ENCODE measurements around the gene ALG8. TPM values are rescaled to one million over a fixed set of nuclear protein-coding genes. Genes with fewer than 3 reads are reported as not detected.

ALG8 gene
- total and polyA plus RNA-seq, 2 experiments from 2014 or later: 94.3 to 130 TPM

DNA sequence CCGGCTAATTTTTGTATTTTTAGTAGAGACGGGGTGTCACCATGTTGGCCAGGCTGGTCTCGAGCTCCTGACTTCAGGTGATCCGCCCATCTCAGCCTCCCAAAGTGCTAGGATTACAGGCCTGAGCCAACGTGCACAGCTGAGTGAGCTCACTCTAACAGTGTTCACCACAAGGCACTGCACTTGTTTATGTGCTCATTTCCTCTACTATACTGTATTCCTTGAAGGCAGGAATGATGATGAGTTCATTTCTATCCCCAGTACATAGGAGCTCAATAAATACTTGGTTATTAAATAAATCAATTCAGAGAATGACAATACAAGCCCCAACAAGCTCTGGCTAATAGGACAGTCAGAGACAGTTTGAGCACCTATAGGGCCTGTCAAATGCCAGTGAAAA lies 29.1 kb downstream of the ALG8 start:
- H3K4me1 Mint-ChIP-seq: no peaks in the 10 kb centered on the region
- no peak overlapping the region for H3K27ac ChIP-seq (ENCODE audit: low read depth)
- H3K27ac Mint-ChIP-seq: no peak overlapping the region
- no peak for DNase-seq (ENCODE audit: low spot score)
- H3K27me3 ChIP-seq (ENCODE audit: insufficient read depth): no peaks in the 10 kb centered on the region
- no peaks in the 10 kb centered on the region for H3K9me3 Mint-ChIP-seq
- H3K9me2 ChIP-seq (ENCODE audit: insufficient read depth): no peaks in the 10 kb centered on the region
- H3K36me3 ChIP-seq (ENCODE audit: insufficient read depth): peaks cover 41% of the 10 kb centered on the region; the same call in 1 of the 2 replicates
- no peak overlapping the region for H3K4me3 ChIP-seq
- no peak overlapping the region for H3K4me3 Mint-ChIP-seq
- no peaks in the 10 kb centered on the region for H3K4me1 ChIP-seq (ENCODE audit: insufficient read depth)
- no peaks in the 10 kb centered on the region for H4K20me1 ChIP-seq (replicated peaks; ENCODE audit: insufficient read depth)
- H3F3A ChIP-seq (replicated peaks; ENCODE audit: low read depth): no peaks in the 10 kb centered on the region
- no peak overlapping the region for H2AFZ ChIP-seq
- peaks cover 1% of the 10 kb centered on the region for H3K27me3 Mint-ChIP-seq (ENCODE audit: insufficient read depth, low read depth, poor library complexity)
- H3K36me3 Mint-ChIP-seq (ENCODE audit: low read depth): peaks cover 42% of the 10 kb centered on the region
- ATAC-seq: no peak
- H3K79me2 ChIP-seq (replicated peaks; ENCODE audit: insufficient read depth): no peaks in the 10 kb centered on the region
- H3K4me2 ChIP-seq: no peak overlapping the region
- TF ChIP-seq, protein P1, sequence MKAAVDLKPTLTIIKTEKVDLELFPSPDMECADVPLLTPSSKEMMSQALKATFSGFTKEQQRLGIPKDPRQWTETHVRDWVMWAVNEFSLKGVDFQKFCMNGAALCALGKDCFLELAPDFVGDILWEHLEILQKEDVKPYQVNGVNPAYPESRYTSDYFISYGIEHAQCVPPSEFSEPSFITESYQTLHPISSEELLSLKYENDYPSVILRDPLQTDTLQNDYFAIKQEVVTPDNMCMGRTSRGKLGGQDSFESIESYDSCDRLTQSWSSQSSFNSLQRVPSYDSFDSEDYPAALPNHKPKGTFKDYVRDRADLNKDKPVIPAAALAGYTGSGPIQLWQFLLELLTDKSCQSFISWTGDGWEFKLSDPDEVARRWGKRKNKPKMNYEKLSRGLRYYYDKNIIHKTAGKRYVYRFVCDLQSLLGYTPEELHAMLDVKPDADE (IDR thresholded peaks at IDR 0.05): no peak
- no peak for TF ChIP-seq JUNB (IDR thresholded peaks at IDR 0.05; ENCODE audit: unreplicated experiment)
- TF ChIP-seq, protein P2, sequence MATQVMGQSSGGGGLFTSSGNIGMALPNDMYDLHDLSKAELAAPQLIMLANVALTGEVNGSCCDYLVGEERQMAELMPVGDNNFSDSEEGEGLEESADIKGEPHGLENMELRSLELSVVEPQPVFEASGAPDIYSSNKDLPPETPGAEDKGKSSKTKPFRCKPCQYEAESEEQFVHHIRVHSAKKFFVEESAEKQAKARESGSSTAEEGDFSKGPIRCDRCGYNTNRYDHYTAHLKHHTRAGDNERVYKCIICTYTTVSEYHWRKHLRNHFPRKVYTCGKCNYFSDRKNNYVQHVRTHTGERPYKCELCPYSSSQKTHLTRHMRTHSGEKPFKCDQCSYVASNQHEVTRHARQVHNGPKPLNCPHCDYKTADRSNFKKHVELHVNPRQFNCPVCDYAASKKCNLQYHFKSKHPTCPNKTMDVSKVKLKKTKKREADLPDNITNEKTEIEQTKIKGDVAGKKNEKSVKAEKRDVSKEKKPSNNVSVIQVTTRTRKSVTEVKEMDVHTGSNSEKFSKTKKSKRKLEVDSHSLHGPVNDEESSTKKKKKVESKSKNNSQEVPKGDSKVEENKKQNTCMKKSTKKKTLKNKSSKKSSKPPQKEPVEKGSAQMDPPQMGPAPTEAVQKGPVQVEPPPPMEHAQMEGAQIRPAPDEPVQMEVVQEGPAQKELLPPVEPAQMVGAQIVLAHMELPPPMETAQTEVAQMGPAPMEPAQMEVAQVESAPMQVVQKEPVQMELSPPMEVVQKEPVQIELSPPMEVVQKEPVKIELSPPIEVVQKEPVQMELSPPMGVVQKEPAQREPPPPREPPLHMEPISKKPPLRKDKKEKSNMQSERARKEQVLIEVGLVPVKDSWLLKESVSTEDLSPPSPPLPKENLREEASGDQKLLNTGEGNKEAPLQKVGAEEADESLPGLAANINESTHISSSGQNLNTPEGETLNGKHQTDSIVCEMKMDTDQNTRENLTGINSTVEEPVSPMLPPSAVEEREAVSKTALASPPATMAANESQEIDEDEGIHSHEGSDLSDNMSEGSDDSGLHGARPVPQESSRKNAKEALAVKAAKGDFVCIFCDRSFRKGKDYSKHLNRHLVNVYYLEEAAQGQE (IDR thresholded peaks at IDR 0.05; ENCODE audit: unreplicated experiment): no peak
- TF ChIP-seq POLR2AphosphoS5 (IDR thresholded peaks at IDR 0.05; ENCODE audit: low read depth): no peak
- no peak for TF ChIP-seq STAT1 (IDR thresholded peaks at IDR 0.05; ENCODE audit: unreplicated experiment)
- TF ChIP-seq, protein P3, sequence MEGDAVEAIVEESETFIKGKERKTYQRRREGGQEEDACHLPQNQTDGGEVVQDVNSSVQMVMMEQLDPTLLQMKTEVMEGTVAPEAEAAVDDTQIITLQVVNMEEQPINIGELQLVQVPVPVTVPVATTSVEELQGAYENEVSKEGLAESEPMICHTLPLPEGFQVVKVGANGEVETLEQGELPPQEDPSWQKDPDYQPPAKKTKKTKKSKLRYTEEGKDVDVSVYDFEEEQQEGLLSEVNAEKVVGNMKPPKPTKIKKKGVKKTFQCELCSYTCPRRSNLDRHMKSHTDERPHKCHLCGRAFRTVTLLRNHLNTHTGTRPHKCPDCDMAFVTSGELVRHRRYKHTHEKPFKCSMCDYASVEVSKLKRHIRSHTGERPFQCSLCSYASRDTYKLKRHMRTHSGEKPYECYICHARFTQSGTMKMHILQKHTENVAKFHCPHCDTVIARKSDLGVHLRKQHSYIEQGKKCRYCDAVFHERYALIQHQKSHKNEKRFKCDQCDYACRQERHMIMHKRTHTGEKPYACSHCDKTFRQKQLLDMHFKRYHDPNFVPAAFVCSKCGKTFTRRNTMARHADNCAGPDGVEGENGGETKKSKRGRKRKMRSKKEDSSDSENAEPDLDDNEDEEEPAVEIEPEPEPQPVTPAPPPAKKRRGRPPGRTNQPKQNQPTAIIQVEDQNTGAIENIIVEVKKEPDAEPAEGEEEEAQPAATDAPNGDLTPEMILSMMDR (conservative IDR thresholded peaks at IDR 0.05; ENCODE audit: low read depth in 2 of 2): no peak
- no peak for TF ChIP-seq ZNF114 (CRISPR knock-in tag; IDR thresholded peaks at IDR 0.05)

DNA sequence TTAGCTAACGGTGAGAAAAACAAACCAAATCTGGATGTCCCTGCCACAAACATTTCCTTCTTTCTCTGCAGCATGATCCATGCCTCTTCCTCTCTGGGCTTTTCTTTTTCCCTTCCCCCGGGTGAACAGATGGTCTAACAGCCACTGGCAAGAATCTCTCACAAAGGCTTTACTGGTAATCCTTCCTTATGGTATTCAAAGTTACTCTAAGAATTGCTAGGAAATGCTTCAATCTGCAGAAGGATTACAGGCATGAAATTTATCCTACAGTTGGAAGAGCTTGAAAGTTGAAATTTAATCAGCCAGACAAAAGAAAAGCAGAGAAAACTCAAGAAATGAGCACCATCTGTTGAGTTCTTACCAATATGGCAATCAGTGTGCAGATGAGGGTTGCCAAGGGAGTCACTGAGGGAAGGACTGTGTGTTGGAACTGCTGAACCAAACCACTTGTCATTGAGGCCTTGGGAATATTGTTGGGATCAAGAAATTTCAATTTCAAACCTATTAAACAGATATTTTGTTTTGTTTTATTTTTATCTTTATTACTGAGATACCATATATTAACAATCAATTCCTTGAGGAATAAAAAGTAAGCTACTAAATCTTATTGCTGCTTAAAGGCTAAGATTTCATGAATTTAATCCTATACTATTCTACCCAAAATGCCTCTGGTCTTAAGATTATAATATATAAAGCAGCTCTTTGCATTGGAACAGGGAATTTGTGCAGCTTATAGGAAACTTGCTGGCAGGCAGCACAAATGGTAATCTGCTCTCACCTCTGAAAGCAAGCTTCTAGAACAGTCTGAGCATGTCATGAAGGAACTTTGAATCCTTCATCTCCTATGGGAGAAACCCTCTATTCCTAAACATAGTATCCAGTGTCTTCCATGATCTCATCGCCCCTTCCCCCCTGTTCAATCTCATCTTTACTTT lies 30.1 kb downstream of the ALG8 start:
- Mint-ChIP-seq H3K27ac (no peak overlapping the region), H3K27me3 (ENCODE audit: insufficient read depth, low read depth, poor library complexity) (peaks cover 1% of the 10 kb centered on the region), H3K4me1 (no peaks in the 10 kb centered on the region), H3K9me3 (no peaks in the 10 kb centered on the region), H3K36me3 (ENCODE audit: low read depth) (peaks cover 43% of the 10 kb centered on the region), H3K4me3 (no peak overlapping the region)
- no peaks in the 10 kb centered on the region for H3K9me2 ChIP-seq (ENCODE audit: insufficient read depth)
- no peak overlapping the region for H3K4me2 ChIP-seq
- DNase-seq (ENCODE audit: low spot score) (no peak), ATAC-seq (no peak)
- H3K79me2 ChIP-seq (replicated peaks; ENCODE audit: insufficient read depth): no peaks in the 10 kb centered on the region
- no peaks in the 10 kb centered on the region for H4K20me1 ChIP-seq (replicated peaks; ENCODE audit: insufficient read depth)
- H3K27ac ChIP-seq (ENCODE audit: low read depth): peak overlapping the region; percentile 66; the same call in 1 of the 2 replicates
- H3K4me1 ChIP-seq (ENCODE audit: insufficient read depth): no peaks in the 10 kb centered on the region
- peaks cover 41% of the 10 kb centered on the region; the same call in 1 of the 2 replicates for H3K36me3 ChIP-seq (ENCODE audit: insufficient read depth)
- H2AFZ ChIP-seq: no peak overlapping the region
- H3K4me3 ChIP-seq: no peak overlapping the region
- H3F3A ChIP-seq (replicated peaks; ENCODE audit: low read depth): no peaks in the 10 kb centered on the region
- H3K27me3 ChIP-seq (ENCODE audit: insufficient read depth): no peaks in the 10 kb centered on the region
- TF ChIP-seq, protein P2 (IDR thresholded peaks at IDR 0.05; ENCODE audit: unreplicated experiment): no peak
- TF ChIP-seq ZNF114 (CRISPR knock-in tag; IDR thresholded peaks at IDR 0.05) (no peak), EZH2phosphoT487 (IDR thresholded peaks at IDR 0.05; ENCODE audit: unreplicated experiment) (no peak)
- TF ChIP-seq, protein P1 (IDR thresholded peaks at IDR 0.05): no peak

Data from GM23338 (cell line).